ENCODE data around the gene GIPC2. TPM values are rescaled to one million over a fixed set of nuclear protein-coding genes. Genes with fewer than 3 reads are reported as not detected.
"Not testable (repeated sequence)": the region's sequence is repeated elsewhere in the genome, so short reads cannot be mapped to it uniquely, and the experiment has no call there.

The GIPC2 gene
- total RNA-seq, 1 donor: 0.63 TPM

- H3K4me3 ChIP-seq (ENCODE audit: low read depth, low read length): no peak overlapping the region
- no peak for TF ChIP-seq CTCF (IDR thresholded peaks at IDR 0.05; ENCODE audit: insufficient read depth, low read length)
- no peak for DNase-seq (ENCODE audit: low read depth)
Measured at GRCh38 chr1:78113156-78113916, 67.6 kb downstream of the GIPC2 start.

GRCh38 chr1:78114034-78114956 lies 68.5 kb downstream of the GIPC2 start:
- DNase-seq (ENCODE audit: low read depth): peak; percentile 88
- no peak overlapping the region for H3K4me3 ChIP-seq (ENCODE audit: low read depth, low read length)
- TF ChIP-seq CTCF (IDR thresholded peaks at IDR 0.05; ENCODE audit: insufficient read depth, low read length): peak; percentile 69

DNA sequence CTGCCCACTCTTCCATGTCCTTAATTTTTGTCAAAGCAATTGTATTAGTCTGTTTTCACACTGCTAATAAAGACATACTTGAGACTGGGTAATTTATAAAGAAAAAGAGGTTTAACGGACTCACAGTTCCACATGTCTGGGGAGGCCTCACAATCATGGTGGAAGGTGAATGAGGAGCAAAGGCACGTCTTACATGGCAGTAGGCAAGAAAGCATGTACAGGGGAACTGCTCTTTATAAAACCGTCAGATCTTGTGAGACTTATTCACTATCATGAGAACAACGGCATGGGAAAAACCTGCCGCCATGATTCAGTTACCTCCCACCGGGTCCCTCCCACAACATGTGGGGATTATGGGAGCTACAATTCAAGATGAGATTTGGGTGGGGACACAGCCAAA lies 74.7 kb downstream of the GIPC2 start:
- not testable (repeated sequence) for H3K4me3 ChIP-seq (ENCODE audit: low read depth, low read length)

DNA sequence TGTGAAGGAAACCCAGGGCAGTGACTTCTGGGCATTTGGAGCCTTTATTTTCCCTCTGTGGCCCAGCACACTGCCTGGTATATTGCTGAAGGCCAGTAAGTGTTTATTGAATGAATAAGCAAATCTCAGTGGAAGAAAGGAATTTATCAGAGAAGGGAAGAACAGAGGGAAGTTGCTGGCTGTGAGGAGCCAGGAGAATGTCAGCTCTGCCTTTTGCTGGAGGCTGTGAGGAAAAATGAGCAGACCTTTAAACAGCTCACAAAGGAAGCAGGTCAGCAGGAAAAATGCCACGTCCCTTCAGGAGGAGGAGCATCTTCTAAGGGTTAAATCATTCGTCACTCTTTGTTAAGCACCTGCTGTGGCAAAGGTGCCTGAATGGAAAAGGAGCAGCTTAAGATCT lies 75.9 kb downstream of the GIPC2 start:
- TF ChIP-seq CTCF (IDR thresholded peaks at IDR 0.05; ENCODE audit: insufficient read depth, low read length): no peak
- H3K4me3 ChIP-seq (ENCODE audit: low read depth, low read length): no peak overlapping the region
- no peak for DNase-seq (ENCODE audit: low read depth)

More for the DNA sequence above, 74.7 kb downstream of the GIPC2 start:
- not testable (repeated sequence) for DNase-seq (ENCODE audit: low read depth)

DNA sequence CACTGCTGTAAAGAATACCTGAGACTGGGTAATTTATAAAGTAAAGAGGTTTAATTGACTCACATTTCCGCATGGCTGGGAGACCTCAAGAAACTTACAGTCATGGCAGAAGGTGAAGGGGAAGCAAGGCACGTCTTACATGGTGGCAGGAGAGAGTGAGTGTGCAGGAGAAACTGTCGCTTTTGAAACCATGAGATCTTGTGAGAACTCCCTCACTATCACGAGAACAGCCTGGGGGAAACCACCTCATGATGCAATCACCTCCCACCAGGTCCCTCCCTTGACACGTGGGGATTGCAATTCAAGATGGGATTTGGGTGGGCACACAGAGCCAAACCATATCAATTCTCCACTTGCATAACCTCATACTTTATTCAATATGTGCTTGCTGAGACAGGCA lies 76.6 kb downstream of the GIPC2 start:
- H3K4me3 ChIP-seq (ENCODE audit: low read depth, low read length): no peak overlapping the region
- DNase-seq (ENCODE audit: low read depth): no peak
- no peak for TF ChIP-seq CTCF (IDR thresholded peaks at IDR 0.05; ENCODE audit: insufficient read depth, low read length)

DNA sequence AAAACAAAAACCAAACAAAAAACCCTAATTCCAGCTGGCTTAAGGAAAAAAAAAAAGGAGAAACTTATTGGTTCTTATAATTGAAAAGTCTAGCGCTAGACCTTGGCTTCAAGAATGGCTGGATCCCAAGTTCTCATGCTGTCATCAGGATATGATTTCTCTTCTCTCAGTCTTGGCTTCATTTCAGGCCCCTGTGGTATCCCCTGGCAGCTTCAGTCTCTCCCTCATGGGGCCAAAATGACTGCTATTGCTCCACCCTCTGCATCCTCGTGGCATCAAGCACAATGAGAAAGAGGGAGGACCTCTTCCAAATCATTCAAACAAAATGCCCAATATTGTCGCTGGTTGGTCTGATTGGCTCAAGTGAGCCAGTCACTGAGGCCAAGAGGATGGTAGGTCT lies 80.7 kb downstream of the GIPC2 start:
- TF ChIP-seq CTCF (IDR thresholded peaks at IDR 0.05; ENCODE audit: insufficient read depth, low read length): no peak
- no peak overlapping the region for H3K4me3 ChIP-seq (ENCODE audit: low read depth, low read length)
- peak; percentile 33 for DNase-seq (ENCODE audit: low read depth)
